Activated naive CD4-positive, alpha-beta T cell treated with anti-CD3 and anti-CD28 coated beads, Interleukin-2, amount 50 U/mL, for 16 hours (primary cell): Measurements from ENCODE around the gene CEP170B.
A peak's percentile ranks its signal among the peaks of the same experiment; 100 is the strongest.
"Not testable (repeated sequence)": the region's sequence is repeated elsewhere in the genome, so short reads cannot be mapped to it uniquely, and the experiment has no call there.

Experiments used
- DNase-seq: peaks from one replicate; pipeline ENCODE4 v3.0.0-alpha.2; 2020

CEP170B gene

GRCh38 chr14:104919152-104919992 lies 54.3 kb downstream of the CEP170B start:
- DNase-seq: not testable (repeated sequence)

DNA sequence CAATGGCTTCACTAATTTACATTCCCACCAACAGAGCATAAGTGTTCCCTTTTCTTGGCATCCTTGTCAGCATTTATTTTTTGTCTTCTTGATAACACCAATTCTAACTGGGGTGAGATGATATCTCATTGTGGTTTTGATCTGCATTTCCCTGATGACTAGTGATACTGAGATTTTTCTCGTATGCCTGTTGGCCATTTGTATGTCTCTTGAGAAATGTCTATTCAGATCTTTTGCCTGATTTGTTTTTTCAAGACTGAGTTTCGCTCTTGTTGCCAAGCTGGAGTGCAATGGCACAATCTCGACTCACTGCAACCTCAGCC lies 54.9 kb downstream of the CEP170B start:
- DNase-seq: no peak

DNA sequence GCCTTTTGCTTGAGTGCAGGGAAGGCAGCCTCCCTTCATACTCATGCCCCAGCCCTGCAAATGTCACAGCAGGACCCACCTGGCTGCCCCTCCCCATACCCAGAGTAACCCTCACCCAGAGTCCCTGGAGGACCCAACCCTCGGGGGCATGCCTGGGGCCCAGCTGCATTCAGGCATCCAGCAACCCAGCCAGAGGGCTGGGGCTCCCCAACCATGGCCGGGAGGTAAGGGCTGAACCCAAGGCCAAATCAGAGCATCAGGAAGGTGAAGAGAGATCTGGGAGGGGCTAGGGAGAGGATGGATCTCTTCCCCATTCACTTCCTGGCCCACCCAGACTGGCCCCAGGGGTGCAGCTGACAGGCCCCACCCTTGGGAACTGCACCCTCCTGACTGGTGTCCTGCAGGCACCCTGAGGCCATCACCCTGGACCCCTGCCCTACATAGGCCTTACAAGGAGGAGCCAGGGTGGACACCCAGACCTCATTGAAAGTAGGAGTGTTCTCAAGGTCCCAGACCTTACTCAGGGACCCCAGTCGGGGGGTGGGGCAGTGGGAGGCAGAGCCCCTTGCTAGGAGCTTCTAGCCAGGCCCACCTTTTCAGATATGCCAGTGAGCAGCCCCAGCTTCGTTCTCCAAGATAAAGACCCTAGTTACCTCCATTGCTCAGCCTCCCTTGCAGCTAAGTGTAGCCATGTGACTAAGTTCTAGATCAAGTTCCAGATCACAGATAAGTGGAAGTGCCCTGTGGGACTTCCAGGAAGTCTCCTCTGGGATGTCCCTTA lies 58.8 kb downstream of the CEP170B start:
- no peak for DNase-seq

DNA sequence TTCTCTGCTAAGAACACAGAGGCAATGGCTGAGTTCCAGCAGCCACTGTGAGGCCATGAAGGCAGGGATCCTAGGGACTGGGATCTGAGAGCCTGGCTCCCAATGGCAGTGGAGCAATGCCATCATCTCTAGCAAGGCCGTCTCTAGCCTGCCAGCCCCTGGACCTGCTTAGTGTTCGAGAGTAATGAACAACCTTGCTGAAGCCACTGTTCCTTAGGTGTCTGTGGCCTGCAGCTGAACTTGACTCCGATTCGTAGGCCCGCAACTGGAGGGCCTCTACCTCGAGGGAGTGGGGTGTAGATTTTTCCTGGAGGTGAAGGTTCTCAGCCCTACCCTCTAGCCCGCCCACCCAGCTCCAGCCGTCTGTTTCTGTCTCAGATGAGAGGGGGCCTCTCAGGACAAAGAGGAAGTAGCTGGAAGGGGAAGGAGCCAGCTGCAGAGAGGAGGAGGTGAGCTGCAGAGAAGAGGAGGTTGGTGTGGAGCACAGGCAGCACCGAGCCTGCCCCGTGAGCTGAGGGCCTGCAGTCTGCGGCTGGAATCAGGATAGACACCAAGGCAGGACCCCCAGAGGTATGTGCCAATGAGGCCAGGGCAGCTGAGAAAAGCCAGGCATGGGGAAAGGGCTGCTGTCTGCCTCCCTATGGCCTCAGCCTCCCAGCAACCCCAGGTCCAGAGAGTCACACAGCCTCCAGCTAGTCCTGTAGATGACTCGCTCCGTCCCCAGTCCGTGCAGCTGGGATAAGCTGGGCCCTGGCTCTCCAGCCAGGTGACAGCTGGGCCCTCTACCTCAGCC lies 59.5 kb downstream of the CEP170B start, which contains the start of gene PLD4:
TSS of gene PLD4 (plus strand) at position 459 of the 793 bp plus-strand sequence. CDS start 2,262 bp downstream, outside the sequence.
- no peak for DNase-seq

GRCh38 chr14:104925214-104925854 lies 60.3 kb downstream of the CEP170B start:
- DNase-seq: no peak

- no peak for DNase-seq
These were observed 61.0 kb downstream of the CEP170B start for GRCh38 chr14:104925855-104926609.

- no peak for DNase-seq
These were observed 61.8 kb downstream of the CEP170B start for GRCh38 chr14:104926619-104927431.

DNA sequence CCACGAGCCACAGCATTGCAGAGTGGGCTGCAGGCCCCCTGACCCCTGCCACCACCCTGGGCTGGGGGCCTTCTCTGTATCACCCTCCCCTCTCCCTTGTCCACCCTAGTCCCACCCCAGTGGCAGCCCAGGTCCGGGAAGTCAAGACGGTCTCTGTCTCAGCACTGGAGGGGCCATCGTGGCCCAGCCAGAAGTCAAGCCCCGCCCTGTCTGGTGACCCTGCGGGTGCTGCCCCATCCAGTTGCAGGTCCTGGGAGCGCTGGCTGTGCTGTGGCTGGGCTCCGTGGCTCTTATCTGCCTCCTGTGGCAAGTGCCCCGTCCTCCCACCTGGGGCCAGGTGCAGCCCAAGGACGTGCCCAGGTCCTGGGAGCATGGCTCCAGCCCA lies 62.4 kb downstream of the CEP170B start:
- DNase-seq: no peak

GRCh38 chr14:104927901-104928300 lies 62.8 kb downstream of the CEP170B start:
- DNase-seq: no peak

- DNase-seq: no peak
These were observed 63.5 kb downstream of the CEP170B start for GRCh38 chr14:104928391-104929133.

- no peak for DNase-seq
These were observed 64.5 kb downstream of the CEP170B start for GRCh38 chr14:104929268-104930230.

- DNase-seq: no peak
These were observed 65.6 kb downstream of the CEP170B start for GRCh38 chr14:104930526-104931303.

DNA sequence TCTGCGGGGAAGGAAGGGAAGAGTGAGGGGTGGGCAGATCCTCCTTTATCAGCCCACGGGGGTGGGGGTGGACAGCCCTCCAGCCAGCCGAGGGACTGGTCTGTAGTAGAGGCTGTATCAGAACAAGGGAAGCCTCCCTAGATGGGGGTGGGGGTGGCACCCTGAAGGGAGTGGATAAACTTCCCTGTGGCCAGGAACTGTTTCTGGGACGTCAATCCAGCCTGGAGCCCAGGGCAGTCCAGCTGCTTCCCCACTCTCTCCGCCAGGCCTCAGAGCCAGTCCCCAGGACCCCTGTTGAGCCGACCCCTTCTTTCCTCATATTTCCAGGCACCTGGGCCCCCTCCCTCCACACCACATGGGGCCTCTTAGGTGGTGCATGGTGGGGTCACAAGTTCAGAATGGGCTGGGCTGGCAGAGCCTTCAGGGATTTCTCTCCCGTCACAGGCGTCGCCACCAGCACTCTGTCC lies 66.3 kb downstream of the CEP170B start:
- no peak for DNase-seq

GRCh38 chr14:104931771-104932675 lies 67.0 kb downstream of the CEP170B start:
- DNase-seq: no peak

DNA sequence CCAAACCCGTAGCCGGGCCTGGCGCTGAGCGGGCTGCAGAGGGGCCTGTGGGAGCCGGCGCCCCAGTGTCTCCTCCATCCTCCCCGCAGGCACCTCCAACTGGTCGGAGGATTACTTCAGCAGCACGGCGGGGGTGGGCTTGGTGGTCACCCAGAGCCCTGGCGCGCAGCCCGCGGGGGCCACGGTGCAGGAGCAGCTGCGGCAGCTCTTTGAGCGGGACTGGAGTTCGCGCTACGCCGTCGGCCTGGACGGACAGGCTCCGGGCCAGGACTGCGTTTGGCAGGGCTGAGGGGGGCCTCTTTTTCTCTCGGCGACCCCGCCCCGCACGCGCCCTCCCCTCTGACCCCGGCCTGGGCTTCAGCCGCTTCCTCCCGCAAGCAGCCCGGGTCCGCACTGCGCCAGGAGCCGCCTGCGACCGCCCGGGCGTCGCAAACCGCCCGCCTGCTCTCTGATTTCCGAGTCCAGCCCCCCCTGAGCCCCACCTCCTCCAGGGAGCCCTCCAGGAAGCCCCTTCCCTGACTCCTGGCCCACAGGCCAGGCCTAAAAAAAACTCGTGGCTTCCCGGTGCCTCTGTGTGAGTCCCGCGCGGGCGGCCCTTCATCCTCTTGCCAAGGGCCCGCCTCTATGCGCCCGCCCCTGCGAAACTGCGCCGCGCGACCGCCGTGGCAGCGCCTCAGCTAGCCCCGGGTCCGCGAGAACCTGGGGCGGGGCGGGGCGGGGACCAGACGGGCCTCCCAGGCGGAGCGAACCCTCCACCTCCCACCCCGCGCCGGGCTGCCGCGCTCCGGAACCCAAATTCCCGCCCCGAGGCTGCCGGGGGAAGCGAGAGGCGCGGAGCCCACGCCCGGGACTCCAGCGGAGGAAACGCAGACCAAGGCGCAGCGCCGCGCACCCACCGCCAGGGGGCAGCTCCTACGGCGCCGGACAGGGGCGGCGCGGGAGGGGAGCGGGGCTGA lies 67.9 kb downstream of the CEP170B start:
- DNase-seq: peak; percentile 90
